ENCODE results near the gene NBL1. TPM values are rescaled to one million over a fixed set of nuclear protein-coding genes. Genes with fewer than 3 reads are reported as not detected.

NBL1 gene
- total RNA-seq, 1 donor from 2014 or later, result 53.0 TPM

GRCh38 chr1:19668888-19669287 is 24.8 kb downstream of the NBL1 start:
- Mint-ChIP-seq H3K36me3 (ENCODE audit: low read depth) (no peaks in the 10 kb centered on the region), H3K9me3 (no peaks in the 10 kb centered on the region), H3K27me3 (ENCODE audit: insufficient read depth) (peaks cover 38% of the 10 kb centered on the region), H3K4me3 (no peak overlapping the region), H3K27ac (no peak overlapping the region), H3K4me1 (ENCODE audit: low read depth) (no peaks in the 10 kb centered on the region)
- no peak for DNase-seq (ENCODE audit: low spot score)
- intact Hi-C loops (cut with micrococcal nuclease), result no loop called here

- intact Hi-C loops (cut with micrococcal nuclease), result no loop called here
- no peak overlapping the region for H3K4me3 Mint-ChIP-seq
- H3K4me1 Mint-ChIP-seq (ENCODE audit: low read depth), result no peaks in the 10 kb centered on the region
- no peaks in the 10 kb centered on the region for H3K9me3 Mint-ChIP-seq
- peaks cover 31% of the 10 kb centered on the region for H3K27me3 Mint-ChIP-seq (ENCODE audit: insufficient read depth)
- no peak for DNase-seq (ENCODE audit: low spot score)
- no peaks in the 10 kb centered on the region for H3K36me3 Mint-ChIP-seq (ENCODE audit: low read depth)
- no peak overlapping the region for H3K27ac Mint-ChIP-seq
Measured at GRCh38 chr1:19670787-19671186, 26.7 kb downstream of the NBL1 start.

- H3K36me3 Mint-ChIP-seq (ENCODE audit: low read depth), result no peaks in the 10 kb centered on the region
- H3K4me3 Mint-ChIP-seq, result no peak overlapping the region
- peaks cover 19% of the 10 kb centered on the region for H3K27me3 Mint-ChIP-seq (ENCODE audit: insufficient read depth)
- H3K27ac Mint-ChIP-seq, result no peak overlapping the region
- H3K4me1 Mint-ChIP-seq (ENCODE audit: low read depth), result no peaks in the 10 kb centered on the region
- intact Hi-C loops (cut with micrococcal nuclease), result no loop called here
- H3K9me3 Mint-ChIP-seq, result no peaks in the 10 kb centered on the region
- no peak for DNase-seq (ENCODE audit: low spot score)
Measured at GRCh38 chr1:19672237-19672636, 28.1 kb downstream of the NBL1 start.

- Mint-ChIP-seq H3K4me3 (no peak overlapping the region), H3K36me3 (ENCODE audit: low read depth) (no peaks in the 10 kb centered on the region), H3K9me3 (no peaks in the 10 kb centered on the region), H3K27ac (no peak overlapping the region), H3K4me1 (ENCODE audit: low read depth) (no peaks in the 10 kb centered on the region), H3K27me3 (ENCODE audit: insufficient read depth) (peaks cover 7% of the 10 kb centered on the region)
- DNase-seq (ENCODE audit: low spot score), result no peak
- intact Hi-C loops (cut with micrococcal nuclease), result no loop called here
Measured at GRCh38 chr1:19675797-19676196, 31.7 kb downstream of the NBL1 start.

GRCh38 chr1:19676438-19676922 is 32.4 kb downstream of the NBL1 start:
- no peak overlapping the region for H3K4me3 Mint-ChIP-seq
- H3K27ac Mint-ChIP-seq, result no peak overlapping the region
- no peak for DNase-seq (ENCODE audit: low spot score)
- no peaks in the 10 kb centered on the region for H3K9me3 Mint-ChIP-seq
- intact Hi-C loops (cut with micrococcal nuclease), result no loop called here
- H3K4me1 Mint-ChIP-seq (ENCODE audit: low read depth), result no peaks in the 10 kb centered on the region
- H3K27me3 Mint-ChIP-seq (ENCODE audit: insufficient read depth), result peaks cover 5% of the 10 kb centered on the region
- no peaks in the 10 kb centered on the region for H3K36me3 Mint-ChIP-seq (ENCODE audit: low read depth)

- no peaks in the 10 kb centered on the region for H3K36me3 Mint-ChIP-seq (ENCODE audit: low read depth)
- no peaks in the 10 kb centered on the region for H3K9me3 Mint-ChIP-seq
- intact Hi-C loops (cut with micrococcal nuclease), result no loop called here
- H3K27me3 Mint-ChIP-seq (ENCODE audit: insufficient read depth), result peaks cover 2% of the 10 kb centered on the region
- no peak overlapping the region for H3K27ac Mint-ChIP-seq
- no peaks in the 10 kb centered on the region for H3K4me1 Mint-ChIP-seq (ENCODE audit: low read depth)
- no peak for DNase-seq (ENCODE audit: low spot score)
- H3K4me3 Mint-ChIP-seq, result no peak overlapping the region
Measured at GRCh38 chr1:19678493-19678892, 34.4 kb downstream of the NBL1 start.

- DNase-seq (ENCODE audit: low spot score), result no peak
- intact Hi-C loops (cut with micrococcal nuclease), result no loop called here
- Mint-ChIP-seq H3K27ac (no peak overlapping the region), H3K36me3 (ENCODE audit: low read depth) (no peaks in the 10 kb centered on the region), H3K4me3 (no peak overlapping the region), H3K27me3 (ENCODE audit: insufficient read depth) (peaks cover 2% of the 10 kb centered on the region), H3K9me3 (no peaks in the 10 kb centered on the region), H3K4me1 (ENCODE audit: low read depth) (no peaks in the 10 kb centered on the region)
Measured at GRCh38 chr1:19678931-19679453, 34.9 kb downstream of the NBL1 start.

GRCh38 chr1:19679691-19680090 is 35.6 kb downstream of the NBL1 start:
- Mint-ChIP-seq H3K27ac (no peak overlapping the region), H3K36me3 (ENCODE audit: low read depth) (no peaks in the 10 kb centered on the region), H3K27me3 (ENCODE audit: insufficient read depth) (peaks cover 2% of the 10 kb centered on the region), H3K9me3 (no peaks in the 10 kb centered on the region), H3K4me3 (no peak overlapping the region), H3K4me1 (ENCODE audit: low read depth) (no peaks in the 10 kb centered on the region)
- no peak for DNase-seq (ENCODE audit: low spot score)
- intact Hi-C loops (cut with micrococcal nuclease), result no loop called here

GRCh38 chr1:19680644-19681043 is 36.5 kb downstream of the NBL1 start:
- Mint-ChIP-seq H3K27ac (no peak overlapping the region), H3K27me3 (ENCODE audit: insufficient read depth) (peaks cover 2% of the 10 kb centered on the region), H3K36me3 (ENCODE audit: low read depth) (no peaks in the 10 kb centered on the region), H3K4me3 (no peak overlapping the region), H3K4me1 (ENCODE audit: low read depth) (no peaks in the 10 kb centered on the region), H3K9me3 (no peaks in the 10 kb centered on the region)
- no peak for DNase-seq (ENCODE audit: low spot score)
- intact Hi-C loops (cut with micrococcal nuclease), result no loop called here

GRCh38 chr1:19682257-19682656 is 38.1 kb downstream of the NBL1 start:
- no peaks in the 10 kb centered on the region for H3K27me3 Mint-ChIP-seq (ENCODE audit: insufficient read depth)
- no peaks in the 10 kb centered on the region for H3K4me1 Mint-ChIP-seq (ENCODE audit: low read depth)
- no peaks in the 10 kb centered on the region for H3K9me3 Mint-ChIP-seq
- DNase-seq (ENCODE audit: low spot score), result no peak
- intact Hi-C loops (cut with micrococcal nuclease), result no loop called here
- H3K27ac Mint-ChIP-seq, result no peak overlapping the region
- no peak overlapping the region for H3K4me3 Mint-ChIP-seq
- peaks cover 2% of the 10 kb centered on the region for H3K36me3 Mint-ChIP-seq (ENCODE audit: low read depth)

- no peak overlapping the region for H3K4me3 Mint-ChIP-seq
- H3K4me1 Mint-ChIP-seq (ENCODE audit: low read depth), result no peaks in the 10 kb centered on the region
- no peaks in the 10 kb centered on the region for H3K9me3 Mint-ChIP-seq
- DNase-seq (ENCODE audit: low spot score), result no peak
- peaks cover 5% of the 10 kb centered on the region for H3K36me3 Mint-ChIP-seq (ENCODE audit: low read depth)
- no peaks in the 10 kb centered on the region for H3K27me3 Mint-ChIP-seq (ENCODE audit: insufficient read depth)
- no peak overlapping the region for H3K27ac Mint-ChIP-seq
- intact Hi-C loops (cut with micrococcal nuclease), result no loop called here
Measured at GRCh38 chr1:19682901-19683300, 38.8 kb downstream of the NBL1 start.

GRCh38 chr1:19683351-19683750 is 39.2 kb downstream of the NBL1 start:
- intact Hi-C loops (cut with micrococcal nuclease), result no loop called here
- no peak overlapping the region for H3K4me3 Mint-ChIP-seq
- no peaks in the 10 kb centered on the region for H3K9me3 Mint-ChIP-seq
- H3K4me1 Mint-ChIP-seq (ENCODE audit: low read depth), result no peaks in the 10 kb centered on the region
- DNase-seq (ENCODE audit: low spot score), result no peak
- peaks cover 5% of the 10 kb centered on the region for H3K36me3 Mint-ChIP-seq (ENCODE audit: low read depth)
- no peak overlapping the region for H3K27ac Mint-ChIP-seq
- H3K27me3 Mint-ChIP-seq (ENCODE audit: insufficient read depth), result no peaks in the 10 kb centered on the region

GRCh38 chr1:19684677-19685076 is 40.6 kb downstream of the NBL1 start:
- peaks cover 5% of the 10 kb centered on the region for H3K36me3 Mint-ChIP-seq (ENCODE audit: low read depth)
- H3K27me3 Mint-ChIP-seq (ENCODE audit: insufficient read depth), result no peaks in the 10 kb centered on the region
- no peak for DNase-seq (ENCODE audit: low spot score)
- no peaks in the 10 kb centered on the region for H3K9me3 Mint-ChIP-seq
- intact Hi-C loops (cut with micrococcal nuclease), result no loop called here
- H3K27ac Mint-ChIP-seq, result no peak overlapping the region
- no peaks in the 10 kb centered on the region for H3K4me1 Mint-ChIP-seq (ENCODE audit: low read depth)
- H3K4me3 Mint-ChIP-seq, result no peak overlapping the region

GRCh38 chr1:19685994-19686393 is 41.9 kb downstream of the NBL1 start:
- H3K9me3 Mint-ChIP-seq, result peaks cover 8% of the 10 kb centered on the region
- H3K36me3 Mint-ChIP-seq (ENCODE audit: low read depth), result peaks cover 11% of the 10 kb centered on the region
- no peak overlapping the region for H3K27ac Mint-ChIP-seq
- no peaks in the 10 kb centered on the region for H3K4me1 Mint-ChIP-seq (ENCODE audit: low read depth)
- H3K27me3 Mint-ChIP-seq (ENCODE audit: insufficient read depth), result no peaks in the 10 kb centered on the region
- no peak overlapping the region for H3K4me3 Mint-ChIP-seq
- no peak for DNase-seq (ENCODE audit: low spot score)
- intact Hi-C loops (cut with micrococcal nuclease), result no loop called here
